Uterus (tissue), 2 donors: Measurements from ENCODE around the gene PRPF40A.

ENCODE experiments used
- CTCF ChIP-seq, 4 experiments: fragments of 200-600 bp in 2 of 4; fragments of 450-650 bp in 2 of 4; sonication (generic) in 2 of 4; IDR thresholded peaks; one replicate each; pipeline ENCODE4 v1.5.1; 2016 to 2019; ENCODE audit warnings: antibody characterized with exemption in 4 of 4, mild to moderate bottlenecking in 2 of 4, moderate library complexity in 1 of 4
- POLR2A ChIP-seq, 2 donors: fragments of 450-650 bp; IDR thresholded peaks; one replicate each; pipeline ENCODE4 v1.6.1; 2016; ENCODE audit warnings: antibody characterized with exemption in 2 of 2, mild to moderate bottlenecking in 1 of 2, moderate library complexity in 1 of 2

DNA sequence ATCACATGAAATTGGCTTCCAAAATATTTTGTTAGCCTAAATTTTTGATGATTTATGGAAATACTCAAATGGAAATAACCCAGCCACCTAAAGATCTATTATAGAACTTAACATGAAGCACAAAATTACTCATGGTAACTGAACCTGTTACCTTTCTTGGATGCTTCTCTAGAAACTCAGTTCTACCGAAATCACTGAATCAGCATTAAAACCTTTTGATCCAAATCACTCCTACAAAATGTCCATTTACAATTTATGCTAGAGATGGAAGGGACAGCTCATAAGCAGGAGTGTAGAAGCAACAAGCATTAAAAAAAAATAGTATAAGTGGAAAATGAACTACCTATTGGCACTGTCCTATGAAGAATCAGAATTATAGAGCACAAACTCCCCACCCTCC lies 2.1 kb downstream of the PRPF40A start:
- no peak for TF ChIP-seq CTCF (IDR thresholded peaks at IDR 0.05)
- no peak for TF ChIP-seq POLR2A (IDR thresholded peaks at IDR 0.05)
